IMR-90 (cell line): ENCODE data around the gene PRPF8. TPM values are rescaled to one million over a fixed set of nuclear protein-coding genes. Genes with fewer than 3 reads are reported as not detected.
A peak's percentile ranks its signal among the peaks of the same experiment; 100 is the strongest.

ENCODE experiments used
- ATAC-seq: fragments of 200-7000 bp; cut with Tn5 transposase; 2 replicates; pipeline ENCODE4 v1.9.1; 2020; ENCODE audit warnings: low read depth, mild to moderate bottlenecking, moderate library complexity
- BruUV-seq: library from RNA; stranded (reverse); fragments of 400-500 nt; replicated peaks from 2 replicates; lab custom pipeline; 2021; lab: Mats Ljungman, UMichigan
- CTCF ChIA-PET: fragments of 300-600 bp; formaldehyde crosslinking; extraction: SDS; loops from one replicate; lab custom pipeline; 2021; ENCODE audit warnings: antibody characterized with exemption; lab: Yijun Ruan, JAX
- POLR2A ChIA-PET: fragments of 300-600 bp; sonication (Branson Sonifier 250); formaldehyde crosslinking; loops from one replicate; lab custom pipeline; 2022; ENCODE audit warnings: antibody characterized with exemption; ENCODE audit not compliant: unreplicated experiment; lab: Charles Lee
- DNase-seq: peaks from one replicate; pipeline ENCODE4 v3.0.0; 2013
- H2AFZ ChIP-seq: replicated peaks from 2 replicates; pipeline ENCODE3; 2013; ENCODE audit warnings: low read length, mild to moderate bottlenecking; ENCODE audit not compliant: poor library complexity
- H2AK5ac ChIP-seq: 2 replicates; pipeline ENCODE4 v1.6.1; 2013; ENCODE audit warnings: low read depth, low read length, inconsistent platforms
- H2AK9ac ChIP-seq: replicated peaks from 2 replicates; pipeline ENCODE3; 2013; ENCODE audit warnings: mild to moderate bottlenecking, low read depth, low read length, moderate library complexity; ENCODE audit not compliant: poor library complexity
- H2BK120ac ChIP-seq: 2 replicates; pipeline ENCODE4 v1.6.1; 2013; ENCODE audit warnings: low read depth, low read length, inconsistent platforms
- H2BK15ac ChIP-seq: 3 replicates; pipeline ENCODE4 v1.6.1; 2013; ENCODE audit warnings: low read depth, low read length, inconsistent platforms
- H2BK20ac ChIP-seq: 2 replicates; pipeline ENCODE4 v1.6.1; 2013; ENCODE audit warnings: low read depth, mild to moderate bottlenecking, inconsistent platforms, low read length, moderate library complexity
- H2BK5ac ChIP-seq: 2 replicates; pipeline ENCODE4 v1.6.1; 2013; ENCODE audit warnings: mild to moderate bottlenecking, low read depth, low read length, inconsistent platforms; ENCODE audit not compliant: poor library complexity, severe bottlenecking
- H3K14ac ChIP-seq: replicated peaks from 2 replicates; pipeline ENCODE4 v1.6.1; 2013; ENCODE audit warnings: low read depth, low read length, inconsistent platforms
- H3K18ac ChIP-seq: 2 replicates; pipeline ENCODE4 v1.6.1; 2013; ENCODE audit warnings: low read depth, low read length, control low read depth
- H3K23ac ChIP-seq: 2 replicates; pipeline ENCODE4 v1.6.1; 2013; ENCODE audit warnings: low read depth, low read length, inconsistent platforms
- H3K27ac ChIP-seq: 2 replicates; pipeline ENCODE4 v1.5.1; 2013; ENCODE audit warnings: mild to moderate bottlenecking, control low read depth, low read length; ENCODE audit not compliant: insufficient read depth
- H3K27me3 ChIP-seq: 2 replicates; pipeline ENCODE4 v1.6.1; 2013; ENCODE audit warnings: low read length; ENCODE audit not compliant: control insufficient read depth, insufficient read depth
- H3K36me3 ChIP-seq: 2 replicates; pipeline ENCODE4 v1.6.1; 2013; ENCODE audit warnings: low read length, mixed read lengths; ENCODE audit not compliant: control insufficient read depth, insufficient read depth
- H3K4ac ChIP-seq: 2 replicates; pipeline ENCODE4 v1.6.1; 2013; ENCODE audit warnings: low read depth, low read length, inconsistent platforms
- H3K4me1 ChIP-seq: 2 replicates; pipeline ENCODE4 v1.6.1; 2013; ENCODE audit warnings: low read length, mixed read lengths; ENCODE audit not compliant: control insufficient read depth, insufficient read depth
- H3K4me2 ChIP-seq: 2 replicates; pipeline ENCODE4 v1.6.1; 2013; ENCODE audit warnings: low read depth, mild to moderate bottlenecking, control low read depth, low read length, moderate library complexity
- H3K4me3 ChIP-seq: 2 replicates; pipeline ENCODE4 v1.5.1; 2013; ENCODE audit warnings: low read depth, mild to moderate bottlenecking, control low read depth, low read length, moderate library complexity; ENCODE audit not compliant: insufficient read depth
- H3K56ac ChIP-seq: 2 replicates; pipeline ENCODE4 v1.6.1; 2013; ENCODE audit warnings: low read length, inconsistent platforms; ENCODE audit not compliant: insufficient read depth; ENCODE audit errors: extremely low read depth
- H3K79me1 ChIP-seq, 2 experiments: 2 replicates each; pipeline ENCODE4 v1.6.1; 2013; ENCODE audit warnings: low read length in 2 of 2, inconsistent platforms in 1 of 2, low read depth in 1 of 2
- H3K9ac ChIP-seq: 2 replicates; pipeline ENCODE4 v1.6.1; 2013; ENCODE audit warnings: low read depth, low read length, control low read depth
- H3K9me1 ChIP-seq: 2 replicates; pipeline ENCODE4 v1.6.1; 2013; ENCODE audit warnings: low read length, inconsistent platforms; ENCODE audit not compliant: insufficient read depth
- H3K9me3 ChIP-seq: 2 replicates; pipeline ENCODE4 v1.6.1; 2013; ENCODE audit warnings: low read length; ENCODE audit not compliant: control insufficient read depth, insufficient read depth
- H4K20me1 ChIP-seq: 2 replicates; pipeline ENCODE4 v1.6.1; 2013; ENCODE audit warnings: low read length, inconsistent platforms; ENCODE audit not compliant: insufficient read depth
- H4K5ac ChIP-seq: 2 replicates; pipeline ENCODE4 v1.6.1; 2013; ENCODE audit warnings: mild to moderate bottlenecking, low read depth, low read length, control low read depth
- H4K8ac ChIP-seq, 2 experiments: 2 replicates each; pipeline ENCODE4 v1.6.1; 2013; ENCODE audit warnings: low read depth in 2 of 2, low read length in 2 of 2, control low read depth in 1 of 2, inconsistent platforms in 1 of 2
- H4K91ac ChIP-seq: 2 replicates; pipeline ENCODE4 v1.6.1; 2013; ENCODE audit warnings: low read depth, low read length, inconsistent platforms; ENCODE audit not compliant: insufficient read depth
- CEBPB ChIP-seq: IDR thresholded peaks from 2 replicates; pipeline ENCODE4 v1.6.1; 2012; ENCODE audit warnings: low read depth, low read length, improper control_type of control experiment
- CTCF ChIP-seq: conservative IDR thresholded peaks from 2 replicates; pipeline ENCODE4 v1.5.1; 2012; ENCODE audit warnings: mild to moderate bottlenecking, low read depth, low read length, improper control_type of control experiment
- ELK1 ChIP-seq: fragments of 150-350 bp; IDR thresholded peaks from 2 replicates; pipeline ENCODE4 v1.6.1; 2016; ENCODE audit warnings: low read depth, mild to moderate bottlenecking, low read length, moderate library complexity, borderline replicate concordance
- NFE2L2 ChIP-seq: fragments of 150-350 bp; IDR thresholded peaks from 2 replicates; pipeline ENCODE4 v1.6.1; 2016; ENCODE audit warnings: low read depth, mild to moderate bottlenecking, low read length
- RCOR1 ChIP-seq: IDR thresholded peaks from 2 replicates; pipeline ENCODE4 v1.6.1; 2012; ENCODE audit warnings: mild to moderate bottlenecking, low read length, improper control_type of control experiment; ENCODE audit not compliant: insufficient replicate concordance
- USF2 ChIP-seq: fragments of 150-350 bp; IDR thresholded peaks from 2 replicates; pipeline ENCODE4 v1.6.1; 2017; ENCODE audit warnings: mild to moderate bottlenecking, antibody characterized with exemption, low read length, low read depth
- WGBS, 2 experiments: methylation state at CpG; one replicate each; pipeline versions ENCODE4 v1.1.5 to v1.1.7; 2013; ENCODE audit warnings: missing lambda C conversion rate in 2 of 2; ENCODE audit not compliant: insufficient read length in 1 of 2; ENCODE audit errors: extremely low coverage in 2 of 2; 5-methylcytosine and 5-hydroxymethylcytosine counted together
- dilution Hi-C: fragments of 300-500 bp; cut with HindIII; formaldehyde crosslinking; loops from one replicate; pipeline ENCODE4 v1.14.3; 2018; ENCODE audit warnings: low sequenced_read_pairs; ENCODE audit not compliant: unreplicated experiment
- in situ Hi-C: fragments of 300-500 bp; cut with MboI; formaldehyde crosslinking; loops from 3 replicates; pipeline ENCODE4 v1.14.3; 2019; ENCODE audit warnings: low sequenced_read_pairs, inconsistent platforms, mixed read lengths
- intact Hi-C: fragments of 100-400 bp; cut with micrococcal nuclease; formaldehyde crosslinking; loops from 2 replicates; pipeline ENCODE4 v1.10.0; 2022
- polyA plus RNA-seq, 3 experiments: library from polyadenylated mRNA; depleted of rRNA; stranded (reverse); fragments of >200 nt; gene quantifications; 2 replicates each; pipeline ENCODE4 v1.2.3, GENCODE V29; 2012; ENCODE audit warnings: low replicate concordance in 1 of 3
- total RNA-seq: library from RNA; depleted of rRNA; stranded (reverse); fragments of >200 nt; gene quantifications from 2 replicates; pipeline ENCODE4 v1.2.3, GENCODE V29; 2012

Gene PRPF8
- total and polyA plus RNA-seq, 2 of the 4 experiments (the other 2 are of a cell fraction), result 141 to 160 TPM

GRCh38 chr17:1724869-1725641, 40.4 kb upstream of the PRPF8 start:
- BruUV-seq, result no TSS peak
- dilution Hi-C loops, result no loop called here

More at GRCh38 chr17:1724869-1725641, 40.4 kb upstream of the PRPF8 start:
- POLR2A ChIA-PET, result no interaction called here
- peak overlapping the region; percentile 74 for H3K23ac ChIP-seq
- 38% methylated on average over 7 of the region's 51 CpGs; no CpG with 5 or more reads in 1 of the 2 experiments for WGBS, 2 experiments
- intact Hi-C loops, result no loop called here
- peak overlapping the region; percentile 98 for H2AK9ac ChIP-seq
- peak overlapping the region; percentile 49; the same call in 1 of the 2 replicates for H3K9ac ChIP-seq
- peak overlapping the region; percentile 51 for H4K91ac ChIP-seq
- peak overlapping the region; percentile 60 to 71 for H4K8ac ChIP-seq
- H3K79me1 ChIP-seq, result peaks cover 10 to 19% of the 10 kb centered on the region in 2 experiments
- H2BK120ac ChIP-seq, result no peak overlapping the region; the same call in 1 of the 2 replicates
- peak; percentile 18; the same call in 1 of the 2 replicates for TF ChIP-seq CTCF
- no peak for TF ChIP-seq RCOR1
- no peak for TF ChIP-seq NFE2L2
- no peak for TF ChIP-seq CEBPB
- TF ChIP-seq ELK1, result no peak
- no peak; the same call in 1 of the 2 replicates for TF ChIP-seq USF2
- ATAC-seq (peak; percentile 73), DNase-seq (no peak)
- peak overlapping the region; percentile 91 for H2AK5ac ChIP-seq
- CTCF ChIA-PET, result no interaction called here
- H4K5ac ChIP-seq, result no peak overlapping the region; the same call in 1 of the 2 replicates
- peaks cover 11% of the 10 kb centered on the region for H3K4me1 ChIP-seq
- no peak overlapping the region for H3K14ac ChIP-seq
- peak overlapping the region; percentile 70 for H3K4me3 ChIP-seq
- peak overlapping the region; percentile 8 for H2BK5ac ChIP-seq
- no peak overlapping the region for H3K18ac ChIP-seq
- H3K4me2 ChIP-seq, result peak overlapping the region; percentile 78
- peak overlapping the region; percentile 64 for H3K4ac ChIP-seq
- H2BK20ac ChIP-seq, result no peak overlapping the region
- H3K9me3 ChIP-seq, result no peaks in the 10 kb centered on the region
- H3K56ac ChIP-seq, result no peak overlapping the region
- no peak overlapping the region; the same call in 2 of the 3 replicates for H2BK15ac ChIP-seq
- in situ Hi-C loops, result loop anchor here (5.0 to 25.0 kb wide), 2 partner anchors 62 to 312 kb away; partner anchors contain the start of genes DPH1, OVCA2 and RTN4RL1
- peaks cover 22% of the 10 kb centered on the region; the same call in 1 of the 2 replicates for H3K36me3 ChIP-seq
- no peaks in the 10 kb centered on the region for H4K20me1 ChIP-seq
- peak overlapping the region; percentile 98 for H2AFZ ChIP-seq
- H3K9me1 ChIP-seq, result peaks cover 11% of the 10 kb centered on the region
- no peaks in the 10 kb centered on the region for H3K27me3 ChIP-seq
- peak overlapping the region; percentile 28; the same call in 1 of the 2 replicates for H3K27ac ChIP-seq
